Activated naive CD8-positive, alpha-beta T cell treated with anti-CD3 and anti-CD28 coated beads for 36 hours (primary cell): ENCODE results near the gene TWSG1. TPM values are rescaled to one million over a fixed set of nuclear protein-coding genes. Genes with fewer than 3 reads are reported as not detected.

Experiments
- DNase-seq: peaks from one replicate; pipeline ENCODE4 v3.0.0; 2021
- H3K27ac Mint-ChIP-seq: one replicate; pipeline ENCODE4 v1.8.0; 2022; ENCODE audit warnings: mild to moderate bottlenecking, moderate library complexity, mixed read lengths
- H3K27me3 Mint-ChIP-seq: one replicate; pipeline ENCODE4 v1.8.0; 2022; ENCODE audit warnings: mild to moderate bottlenecking, mixed read lengths
- H3K36me3 Mint-ChIP-seq: one replicate; pipeline ENCODE4 v1.8.0; 2021; ENCODE audit warnings: mild to moderate bottlenecking, mixed read lengths
- H3K4me1 Mint-ChIP-seq: one replicate; pipeline ENCODE4 v1.8.0; 2021; ENCODE audit warnings: mixed read lengths
- H3K4me3 Mint-ChIP-seq: one replicate; pipeline ENCODE4 v1.8.0; 2022; ENCODE audit warnings: mild to moderate bottlenecking, moderate library complexity, mixed read lengths
- H3K9me3 Mint-ChIP-seq: one replicate; pipeline ENCODE4 v1.8.0; 2022; ENCODE audit warnings: mixed read lengths
- total RNA-seq, 2 experiments: library from RNA; stranded (reverse); gene quantifications; one replicate each; pipeline ENCODE4 v1.2.3, GENCODE V29; 2021

The TWSG1 gene
- total RNA-seq, 2 experiments from 2014 or later: 11.3 to 12.8 TPM

DNA sequence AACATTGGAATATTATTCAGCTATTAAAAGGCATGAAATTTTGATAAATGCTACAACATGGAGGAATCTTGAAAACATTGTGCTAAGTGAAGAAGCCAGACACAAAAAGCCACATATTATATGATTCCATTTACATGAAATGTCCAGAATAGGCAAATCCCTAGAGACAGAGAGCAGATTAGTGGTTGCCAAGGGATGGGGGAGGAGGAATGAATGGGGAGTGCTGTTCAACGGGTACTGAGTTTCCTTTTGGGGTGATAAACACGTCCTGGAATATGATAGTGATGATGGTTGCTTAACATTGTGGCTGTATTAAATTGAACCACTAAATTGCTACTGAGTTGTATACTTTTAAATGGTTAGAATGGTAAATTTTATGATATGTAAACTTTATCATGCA, 8.9 kb upstream of the TWSG1 start:
- DNase-seq: no peak
- H3K4me1 Mint-ChIP-seq: no peaks in the 10 kb centered on the region
- H3K36me3 Mint-ChIP-seq: peaks cover 2% of the 10 kb centered on the region
- H3K4me3 Mint-ChIP-seq: no peak overlapping the region
- H3K27ac Mint-ChIP-seq: no peak overlapping the region
- H3K9me3 Mint-ChIP-seq: no peaks in the 10 kb centered on the region
- no peaks in the 10 kb centered on the region for H3K27me3 Mint-ChIP-seq

GRCh38 chr18:9328776-9329175, 5.8 kb upstream of the TWSG1 start:
- no peak overlapping the region for H3K27ac Mint-ChIP-seq
- H3K9me3 Mint-ChIP-seq: no peaks in the 10 kb centered on the region
- H3K36me3 Mint-ChIP-seq: no peaks in the 10 kb centered on the region
- no peak overlapping the region for H3K4me3 Mint-ChIP-seq
- H3K4me1 Mint-ChIP-seq: peaks cover under 1% of the 10 kb centered on the region
- DNase-seq: no peak
- peaks cover 2% of the 10 kb centered on the region for H3K27me3 Mint-ChIP-seq

GRCh38 chr18:9329471-9329870, 5.1 kb upstream of the TWSG1 start:
- H3K4me3 Mint-ChIP-seq: no peak overlapping the region
- H3K36me3 Mint-ChIP-seq: no peaks in the 10 kb centered on the region
- DNase-seq: no peak
- no peaks in the 10 kb centered on the region for H3K9me3 Mint-ChIP-seq
- no peak overlapping the region for H3K27ac Mint-ChIP-seq
- peaks cover 5% of the 10 kb centered on the region for H3K27me3 Mint-ChIP-seq
- peaks cover 5% of the 10 kb centered on the region for H3K4me1 Mint-ChIP-seq

GRCh38 chr18:9330419-9330818, 4.2 kb upstream of the TWSG1 start:
- Mint-ChIP-seq H3K27me3 (peaks cover 5% of the 10 kb centered on the region), H3K36me3 (no peaks in the 10 kb centered on the region), H3K4me3 (no peak overlapping the region), H3K4me1 (peaks cover 7% of the 10 kb centered on the region), H3K9me3 (no peaks in the 10 kb centered on the region), H3K27ac (no peak overlapping the region)
- DNase-seq: no peak

GRCh38 chr18:9333441-9334328, 888 bp upstream of the TWSG1 start:
- peak; percentile 43 for DNase-seq
- peak overlapping the region; percentile 42 for H3K27ac Mint-ChIP-seq

DNA sequence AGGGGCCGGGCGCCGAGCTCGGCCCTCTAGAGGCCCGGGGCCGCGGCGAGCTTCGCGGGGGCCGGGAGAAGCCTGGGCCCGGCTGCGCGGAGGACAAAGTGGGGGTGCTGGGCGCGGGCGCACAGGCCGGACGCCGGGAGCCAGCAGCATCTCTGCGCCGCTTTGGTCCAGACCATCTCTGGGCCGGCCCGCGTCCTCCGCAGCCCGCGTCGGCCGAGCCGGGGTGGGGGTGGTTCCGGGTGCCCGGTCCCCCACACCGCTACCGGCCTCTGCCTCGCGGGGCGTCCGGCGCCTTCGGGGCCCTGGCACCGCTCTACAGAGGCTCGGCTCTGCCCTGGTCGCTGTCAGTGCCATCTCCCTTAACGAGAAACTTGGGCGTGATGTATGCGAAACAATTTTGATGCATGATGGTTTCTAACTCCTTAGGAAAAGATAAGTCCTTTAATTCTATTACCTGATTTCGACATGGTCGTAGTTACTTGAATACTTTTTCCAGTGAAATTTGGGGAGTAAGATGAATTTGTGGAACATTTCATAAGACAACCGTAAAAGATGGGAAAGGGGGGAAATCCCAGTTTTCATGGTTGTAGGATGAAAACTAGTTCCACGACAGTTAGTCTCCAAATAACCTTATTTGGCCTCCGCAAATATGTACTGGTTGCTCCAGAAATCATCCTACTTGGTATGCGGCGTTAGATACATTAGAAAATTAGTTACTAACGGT, 562 bp downstream of the TWSG1 start:
- Mint-ChIP-seq H3K4me3 (peak overlapping the region; percentile 87), H3K27me3 (peaks cover 5% of the 10 kb centered on the region), H3K9me3 (no peaks in the 10 kb centered on the region), H3K36me3 (peaks cover 2% of the 10 kb centered on the region), H3K27ac (peak overlapping the region; percentile 42), H3K4me1 (peaks cover 24% of the 10 kb centered on the region)
- DNase-seq: peak; percentile 46

More at GRCh38 chr18:9333441-9334328, 888 bp upstream of the TWSG1 start:
- H3K4me3 Mint-ChIP-seq: peak overlapping the region; percentile 87
- peaks cover 2% of the 10 kb centered on the region for H3K36me3 Mint-ChIP-seq
- peaks cover 24% of the 10 kb centered on the region for H3K4me1 Mint-ChIP-seq
- H3K9me3 Mint-ChIP-seq: no peaks in the 10 kb centered on the region
- peaks cover 5% of the 10 kb centered on the region for H3K27me3 Mint-ChIP-seq

GRCh38 chr18:9335697-9336045, 1.1 kb downstream of the TWSG1 start:
- Mint-ChIP-seq H3K9me3 (no peaks in the 10 kb centered on the region), H3K27ac (no peak overlapping the region), H3K36me3 (peaks cover 2% of the 10 kb centered on the region), H3K4me1 (peaks cover 24% of the 10 kb centered on the region), H3K4me3 (peak overlapping the region; percentile 85), H3K27me3 (peaks cover 5% of the 10 kb centered on the region)
- DNase-seq: no peak

DNA sequence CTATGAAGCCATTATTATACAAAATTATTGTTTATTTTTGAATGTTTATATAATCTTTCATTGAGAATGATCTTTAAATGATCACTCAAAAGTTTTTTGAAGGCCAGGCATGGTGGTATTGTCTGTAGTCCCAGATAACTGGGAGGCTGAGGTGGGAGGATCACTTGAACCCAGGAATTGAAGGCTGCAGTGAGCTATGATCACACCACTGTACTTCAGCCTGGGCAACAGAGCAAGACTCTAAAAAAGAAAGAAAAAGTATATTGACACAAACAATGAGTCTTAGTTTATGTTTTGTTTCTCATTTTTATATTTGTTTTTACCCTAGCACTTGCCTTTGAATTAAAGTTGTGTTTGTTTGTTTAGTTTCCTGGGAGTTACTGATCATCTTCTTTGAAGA, 2.3 kb downstream of the TWSG1 start:
- H3K27ac Mint-ChIP-seq: no peak overlapping the region
- no peak for DNase-seq
- H3K4me3 Mint-ChIP-seq: no peak overlapping the region
- no peaks in the 10 kb centered on the region for H3K9me3 Mint-ChIP-seq
- peaks cover 25% of the 10 kb centered on the region for H3K4me1 Mint-ChIP-seq
- peaks cover 4% of the 10 kb centered on the region for H3K36me3 Mint-ChIP-seq
- peaks cover 5% of the 10 kb centered on the region for H3K27me3 Mint-ChIP-seq

DNA sequence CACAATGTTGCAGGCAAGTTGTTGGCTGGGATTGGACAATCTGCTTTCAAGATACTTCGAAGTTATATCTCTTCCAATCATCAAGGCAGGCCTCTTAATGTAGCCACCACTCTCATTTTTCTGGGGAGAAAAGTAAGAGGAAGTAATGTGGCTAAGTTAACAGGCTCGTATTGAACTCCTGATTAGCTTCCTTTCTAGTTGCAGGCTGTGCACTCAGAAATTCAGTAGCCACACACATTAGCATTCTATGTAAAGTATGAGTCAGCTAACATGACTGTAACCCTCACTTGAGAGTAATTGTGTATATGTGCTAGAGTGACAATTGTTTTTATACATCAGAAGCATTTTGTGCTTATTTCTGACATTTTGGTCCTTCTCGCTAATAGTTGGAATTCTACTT, 3.3 kb downstream of the TWSG1 start:
- Mint-ChIP-seq H3K27me3 (peaks cover 5% of the 10 kb centered on the region), H3K9me3 (no peaks in the 10 kb centered on the region), H3K4me1 (peaks cover 25% of the 10 kb centered on the region), H3K4me3 (no peak overlapping the region), H3K36me3 (peaks cover 4% of the 10 kb centered on the region), H3K27ac (no peak overlapping the region)
- no peak for DNase-seq

GRCh38 chr18:9340472-9340871, 5.9 kb downstream of the TWSG1 start:
- H3K27ac Mint-ChIP-seq: no peak overlapping the region

GRCh38 chr18:9343577-9343976, 9.0 kb downstream of the TWSG1 start:
- H3K4me3 Mint-ChIP-seq: no peak overlapping the region
- no peak for DNase-seq
- no peaks in the 10 kb centered on the region for H3K27me3 Mint-ChIP-seq
- H3K27ac Mint-ChIP-seq: no peak overlapping the region
- peaks cover 13% of the 10 kb centered on the region for H3K4me1 Mint-ChIP-seq
- H3K36me3 Mint-ChIP-seq: peaks cover 16% of the 10 kb centered on the region
- peaks cover 1% of the 10 kb centered on the region for H3K9me3 Mint-ChIP-seq

More at GRCh38 chr18:9340472-9340871, 5.9 kb downstream of the TWSG1 start:
- peaks cover 18% of the 10 kb centered on the region for H3K4me1 Mint-ChIP-seq
- DNase-seq: no peak
- H3K36me3 Mint-ChIP-seq: peaks cover 15% of the 10 kb centered on the region
- no peaks in the 10 kb centered on the region for H3K27me3 Mint-ChIP-seq
- peaks cover 1% of the 10 kb centered on the region for H3K9me3 Mint-ChIP-seq
- H3K4me3 Mint-ChIP-seq: no peak overlapping the region

DNA sequence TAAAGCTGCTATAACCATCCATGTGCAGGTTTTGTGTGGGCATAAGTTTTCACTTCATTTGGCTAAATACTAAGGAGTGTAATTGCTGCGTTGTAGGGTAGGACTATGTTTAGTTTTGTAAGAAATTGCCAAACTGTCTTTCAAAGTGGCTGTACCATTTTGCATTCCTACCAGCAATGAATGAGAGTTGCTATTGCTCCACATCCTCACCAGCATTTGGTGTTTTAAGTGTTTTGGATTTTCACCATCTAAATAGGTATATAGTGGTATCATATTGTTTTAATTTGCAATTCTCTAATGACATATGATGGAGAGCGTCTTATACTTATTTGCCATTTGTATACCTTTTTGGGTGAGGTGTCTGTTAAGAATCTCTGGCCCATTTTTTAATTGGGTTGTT, 12.2 kb downstream of the TWSG1 start:
- no peaks in the 10 kb centered on the region for H3K27me3 Mint-ChIP-seq
- H3K9me3 Mint-ChIP-seq: peaks cover 1% of the 10 kb centered on the region
- no peak for DNase-seq
- no peak overlapping the region for H3K27ac Mint-ChIP-seq
- H3K4me1 Mint-ChIP-seq: peaks cover 18% of the 10 kb centered on the region
- H3K36me3 Mint-ChIP-seq: peaks cover 16% of the 10 kb centered on the region
- H3K4me3 Mint-ChIP-seq: no peak overlapping the region

- peaks cover 1% of the 10 kb centered on the region for H3K9me3 Mint-ChIP-seq
- no peaks in the 10 kb centered on the region for H3K27me3 Mint-ChIP-seq
- no peak overlapping the region for H3K4me3 Mint-ChIP-seq
- DNase-seq: no peak
- peaks cover 15% of the 10 kb centered on the region for H3K36me3 Mint-ChIP-seq
- peaks cover 17% of the 10 kb centered on the region for H3K4me1 Mint-ChIP-seq
- no peak overlapping the region for H3K27ac Mint-ChIP-seq
Observed at GRCh38 chr18:9348079-9348671, 13.6 kb downstream of the TWSG1 start.

DNA sequence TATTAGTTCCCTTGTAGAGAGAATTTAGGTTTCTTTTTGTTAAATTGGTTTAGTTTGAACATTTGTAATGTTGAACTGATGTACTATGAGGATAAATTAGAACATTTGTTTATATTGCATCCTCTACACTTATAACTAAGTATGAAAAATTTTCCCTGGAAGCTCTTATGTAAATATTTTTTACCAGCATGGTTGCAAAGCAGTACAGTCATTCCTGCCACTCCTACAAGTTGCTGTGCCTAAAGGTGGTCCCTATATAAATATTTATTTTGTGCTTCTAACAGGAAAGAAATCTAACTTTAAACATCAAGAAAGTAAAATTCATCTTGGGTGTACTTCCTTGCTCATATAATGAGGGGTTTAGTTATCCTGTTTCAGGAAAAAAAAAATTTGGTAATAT, 14.2 kb downstream of the TWSG1 start:
- no peak for DNase-seq
- no peak overlapping the region for H3K4me3 Mint-ChIP-seq
- no peaks in the 10 kb centered on the region for H3K27me3 Mint-ChIP-seq
- H3K27ac Mint-ChIP-seq: no peak overlapping the region
- H3K9me3 Mint-ChIP-seq: no peaks in the 10 kb centered on the region
- peaks cover 21% of the 10 kb centered on the region for H3K4me1 Mint-ChIP-seq
- peaks cover 11% of the 10 kb centered on the region for H3K36me3 Mint-ChIP-seq

DNA sequence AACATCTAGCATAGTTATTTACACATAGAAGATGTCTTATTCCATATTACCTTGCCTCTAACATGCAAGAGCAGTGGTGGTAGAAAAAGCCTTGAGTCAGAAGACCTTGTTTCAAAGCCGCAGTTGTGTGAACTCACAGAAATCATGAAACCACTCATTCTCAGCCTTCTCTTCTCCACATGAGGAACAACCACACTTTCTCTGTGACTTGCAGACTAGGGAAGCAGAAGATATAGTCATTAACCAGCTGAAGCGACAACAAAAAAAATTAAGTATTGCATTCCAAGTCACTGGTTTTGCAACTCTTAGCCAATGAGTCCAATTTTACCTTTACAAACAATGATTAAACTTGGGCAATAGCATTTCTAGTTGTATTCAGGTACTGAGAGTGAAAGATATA, 19.0 kb downstream of the TWSG1 start:
- Mint-ChIP-seq H3K36me3 (peaks cover 4% of the 10 kb centered on the region), H3K4me3 (no peak overlapping the region), H3K27me3 (no peaks in the 10 kb centered on the region), H3K27ac (no peak overlapping the region), H3K9me3 (peaks cover 1% of the 10 kb centered on the region), H3K4me1 (peaks cover 16% of the 10 kb centered on the region)
- DNase-seq: no peak
